Stimulated activated CD8-positive, alpha-beta memory T cell treated with anti-CD3 and anti-CD28 coated beads, Interleukin-7, amount 100 ng/mL, for 48 hours (primary cell): ENCODE measurements around the gene TET1.
A peak's percentile ranks its signal among the peaks of the same experiment; 100 is the strongest.
"Not testable (repeated sequence)": the region's sequence is repeated elsewhere in the genome, so short reads cannot be mapped to it uniquely, and the experiment has no call there.

ENCODE experiments used
- DNase-seq, 2 donors: peaks; one replicate each; pipeline ENCODE4 v3.0.0-alpha.2; 2020; ENCODE audit warnings: low read depth in 1 of 2; ENCODE audit errors: extremely low read depth in 1 of 2

The TET1 gene

DNA sequence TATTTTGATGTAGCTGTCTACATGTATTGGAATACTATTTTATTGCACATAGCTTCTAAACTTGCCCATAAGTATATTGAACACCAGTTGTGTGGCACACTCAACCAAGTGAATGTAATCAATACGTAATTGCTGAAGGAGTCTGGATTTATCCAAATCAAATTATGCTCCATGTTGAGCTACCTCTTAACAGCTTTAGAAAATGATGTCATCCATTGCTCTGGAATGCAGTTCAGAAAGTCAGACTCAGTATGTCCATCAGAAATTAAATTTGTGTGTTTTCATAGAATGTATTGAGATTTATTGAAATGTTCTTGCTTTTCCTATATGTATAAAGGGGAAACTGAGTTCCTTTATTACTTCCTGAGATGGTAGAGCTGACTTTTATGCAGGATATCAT is 135.9 kb downstream of the TET1 start:
- no peak for DNase-seq

GRCh38 chr10:68697106-68697505 is 137.0 kb downstream of the TET1 start:
- no peak for DNase-seq

- DNase-seq: no peak
Measured at GRCh38 chr10:68700197-68700596, 140.1 kb downstream of the TET1 start.

DNA sequence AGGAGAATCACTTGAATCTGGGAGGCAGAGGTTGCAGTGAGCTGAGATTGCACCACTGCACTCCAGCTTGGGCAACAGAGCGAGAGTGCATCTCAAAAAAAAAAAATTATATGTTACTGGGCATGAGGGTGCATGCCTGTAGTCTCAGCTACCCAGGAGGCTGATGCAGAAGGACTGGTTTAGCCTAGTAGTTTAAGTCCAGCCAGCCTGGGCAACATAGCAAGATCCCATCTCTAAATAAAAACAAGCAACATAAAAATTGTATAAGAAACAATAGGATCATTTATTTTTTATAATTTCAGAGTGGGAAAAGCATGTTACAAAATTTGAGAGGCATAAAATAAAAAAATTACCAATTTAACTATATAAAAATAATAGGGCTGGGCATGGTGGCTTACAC is 145.4 kb downstream of the TET1 start:
- no peak for DNase-seq

DNA sequence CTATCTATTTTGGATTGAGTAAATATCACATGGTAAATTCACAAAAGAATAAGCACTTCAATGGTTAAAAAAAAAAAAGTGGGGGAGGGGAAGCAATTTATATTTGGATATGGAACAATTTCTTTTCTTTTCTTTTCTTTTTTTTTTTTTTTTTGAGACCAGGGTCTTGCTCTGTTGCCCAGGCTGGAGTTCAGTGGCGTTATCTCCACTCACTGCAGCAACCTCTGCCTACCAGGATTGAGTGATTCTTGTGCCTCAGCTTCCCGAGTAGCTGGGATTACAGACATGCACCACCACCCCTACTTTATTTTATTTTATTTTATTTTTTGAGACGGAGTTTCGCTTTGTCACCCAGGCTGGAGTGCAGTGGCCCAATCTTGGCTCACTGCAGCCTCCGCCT is 148.8 kb downstream of the TET1 start:
- DNase-seq: not testable (repeated sequence)

GRCh38 chr10:68713065-68713464 is 152.9 kb downstream of the TET1 start:
- not testable (repeated sequence) for DNase-seq

DNA sequence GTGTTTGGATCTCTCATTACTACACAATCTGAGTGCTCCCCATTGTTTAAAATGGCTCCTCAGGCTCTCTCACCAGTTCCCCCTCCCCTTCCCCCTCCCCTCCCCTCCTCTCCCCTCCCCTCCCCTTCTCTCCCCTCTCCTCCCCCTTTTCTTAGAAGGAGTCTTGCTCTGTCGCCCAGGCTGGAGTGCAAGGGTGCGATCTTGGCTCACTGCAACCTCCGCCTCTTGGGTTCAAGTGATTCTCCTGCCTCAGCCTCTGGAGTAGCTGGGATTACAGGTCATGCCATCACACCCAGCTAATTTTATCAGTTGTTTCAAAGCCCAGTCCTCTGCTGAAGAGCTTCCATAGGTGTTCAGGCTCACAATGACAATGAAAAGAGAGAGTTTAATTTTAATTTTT is 157.3 kb downstream of the TET1 start:
- no peak for DNase-seq

- DNase-seq: peak; percentile 92 to 98
Measured at GRCh38 chr10:68720793-68721672, 160.9 kb downstream of the TET1 start, which contains the start of gene CCAR1. CCAR1 (plus strand) TSS chr10:68721239; CDS start chr10:68722505, 1,266 bp downstream.

- DNase-seq: no peak
Measured at GRCh38 chr10:68721673-68722335, 161.7 kb downstream of the TET1 start.

GRCh38 chr10:68725016-68725415 is 164.9 kb downstream of the TET1 start:
- DNase-seq: no peak

- DNase-seq: no peak
Measured at GRCh38 chr10:68727146-68727545, 167.0 kb downstream of the TET1 start.

- no peak for DNase-seq
Measured at GRCh38 chr10:68732651-68733050, 172.5 kb downstream of the TET1 start.

DNA sequence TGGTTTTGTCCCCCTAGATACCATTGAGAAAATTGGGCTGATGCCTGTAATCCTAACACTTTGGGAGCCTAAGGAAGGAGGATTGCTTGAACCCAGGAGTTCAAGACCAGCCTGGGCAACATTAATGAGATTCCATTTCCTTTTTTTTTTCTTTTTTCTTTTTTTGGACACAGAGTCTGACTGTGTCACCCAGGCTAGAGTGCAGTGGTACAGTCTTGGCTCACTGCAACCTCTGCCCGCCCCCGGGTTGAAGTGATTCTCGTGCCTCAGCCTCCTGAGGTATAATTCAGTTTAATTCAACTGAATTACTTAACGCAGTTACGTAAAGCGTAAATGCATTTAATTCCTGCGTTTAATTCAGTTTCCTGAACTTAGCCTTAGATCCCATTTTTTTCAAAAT is 174.2 kb downstream of the TET1 start:
- no peak for DNase-seq

DNA sequence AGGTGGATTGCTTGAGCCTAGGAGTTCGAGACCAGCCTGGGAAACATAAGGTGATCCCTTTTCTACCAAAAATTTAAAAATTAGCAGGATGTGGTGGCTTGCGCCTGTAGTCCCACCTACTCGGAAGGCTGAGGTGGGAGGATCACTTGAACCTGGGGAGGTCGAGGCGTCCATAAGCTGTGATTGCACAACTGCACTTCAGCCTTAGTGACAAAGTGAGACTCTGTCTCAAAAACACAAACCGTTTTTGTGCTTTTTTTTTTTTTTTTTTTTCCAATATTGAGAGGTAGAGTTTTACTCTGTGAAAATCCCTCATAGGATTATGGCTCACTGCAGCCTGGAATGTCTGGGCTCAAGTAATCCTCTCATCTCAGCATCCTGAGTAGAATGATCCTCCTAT is 175.0 kb downstream of the TET1 start:
- no peak for DNase-seq

GRCh38 chr10:68735739-68736138 is 175.6 kb downstream of the TET1 start:
- DNase-seq: not testable (repeated sequence)

- DNase-seq: not testable (repeated sequence)
Measured at GRCh38 chr10:68740676-68741075, 180.5 kb downstream of the TET1 start.

DNA sequence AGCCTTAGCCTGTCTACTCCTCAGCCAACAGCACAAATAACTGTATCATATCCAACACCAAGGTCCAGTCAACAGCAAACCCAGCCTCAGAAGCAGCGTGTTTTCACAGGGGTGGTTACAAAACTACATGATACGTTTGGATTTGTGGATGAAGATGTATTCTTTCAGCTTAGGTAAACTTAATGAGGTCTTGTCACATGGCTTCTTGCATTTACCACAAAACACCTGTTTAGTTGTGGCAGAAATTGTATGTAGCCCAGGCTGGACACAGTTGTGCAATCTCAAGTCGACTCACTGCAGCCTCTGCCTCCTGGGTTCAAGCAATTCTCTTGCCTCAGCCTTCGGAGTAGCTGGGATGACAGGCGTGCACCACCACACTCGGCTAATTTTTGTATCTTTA is 182.3 kb downstream of the TET1 start:
- no peak for DNase-seq
